H1 (cell line): ENCODE measurements around the gene WNT5A. TPM values are rescaled to one million over a fixed set of nuclear protein-coding genes. Genes with fewer than 3 reads are reported as not detected.

Source experiments
- BACH1 ChIP-seq: IDR thresholded peaks from 2 replicates; pipeline ENCODE4 v1.6.1; 2012; ENCODE audit warnings: low read length, improper control_type of control experiment
- CHD7 ChIP-seq: fragments of 300-600 bp; sonication (generic); IDR thresholded peaks from 2 replicates; pipeline ENCODE4 v1.7.1; 2012; ENCODE audit warnings: low read length, moderate library complexity, mild to moderate bottlenecking, inconsistent platforms; ENCODE audit not compliant: insufficient replicate concordance
- KDM5A ChIP-seq: fragments of 200-600 bp; IDR thresholded peaks from 2 replicates; pipeline ENCODE4 v1.7.1; 2012; ENCODE audit warnings: mild to moderate bottlenecking, low read length, inconsistent platforms, mixed read lengths
- POU5F1 ChIP-seq: IDR thresholded peaks from 2 replicates; pipeline ENCODE4 v1.6.1; 2011; ENCODE audit warnings: low read depth, mild to moderate bottlenecking, low read length, moderate library complexity
- RFX5 ChIP-seq: IDR thresholded peaks from 2 replicates; pipeline ENCODE4 v1.6.1; 2011; ENCODE audit warnings: low read depth, low read length, improper control_type of control experiment, borderline replicate concordance
- RXRA ChIP-seq: IDR thresholded peaks from 2 replicates; pipeline ENCODE4 v1.6.1; 2011; ENCODE audit warnings: low read depth, mild to moderate bottlenecking, low read length, moderate library complexity; ENCODE audit not compliant: insufficient read depth
- SP4 ChIP-seq: IDR thresholded peaks from 2 replicates; pipeline ENCODE4 v1.6.1; 2012; ENCODE audit warnings: low read length, inconsistent platforms
- TAF1 ChIP-seq: IDR thresholded peaks from 2 replicates; pipeline ENCODE4 v1.6.1; 2011; ENCODE audit warnings: mild to moderate bottlenecking, low read depth, low read length
- YY1 ChIP-seq: IDR thresholded peaks from 2 replicates; pipeline ENCODE4 v1.6.1; 2011; ENCODE audit warnings: low read depth, mild to moderate bottlenecking, low read length
- polyA plus RNA-seq, 7 experiments: library from polyadenylated mRNA; depleted of rRNA in 3 of 7; stranded (reverse) in 5 of 7; unstranded in 2 of 7; fragments of >200 nt in 5 of 7; fragments of 200-250 nt in 2 of 7; gene quantifications; 1 replicate in 5 of 7; 2 replicates in 1 of 7; 4 replicates in 1 of 7; pipeline versions ENCODE4 v1.2.1 to v1.2.3, GENCODE V29; 2011 to 2013; ENCODE audit warnings: missing spikeins in 2 of 7, mixed read lengths in 2 of 7
- total RNA-seq: library from RNA; stranded (reverse); fragmentation: NEBNext Ultra II Directional; extraction: Animal tissue kit (Norgen Biotek cat#: 25700); gene quantifications from 2 replicates; pipeline ENCODE4 v1.2.1, GENCODE V29; 2021
- TF ChIP-seq, protein P1 (sequence below): IDR thresholded peaks from 2 replicates; pipeline ENCODE4 v1.6.1; 2011; ENCODE audit warnings: low read length, improper control_type of control experiment

Gene WNT5A
- total and polyA plus RNA-seq, 2 of the 8 experiments (the other 6 are each of a cell fraction or from before 2014, with no cell fraction given): 3.9 to 5.6 TPM

- TF ChIP-seq CHD7 (no peak), POU5F1 (no peak), KDM5A (no peak), RXRA (no peak), TAF1 (no peak), BACH1 (no peak), YY1 (no peak), RFX5 (no peak), SP4 (no peak)
- TF ChIP-seq, protein P1, sequence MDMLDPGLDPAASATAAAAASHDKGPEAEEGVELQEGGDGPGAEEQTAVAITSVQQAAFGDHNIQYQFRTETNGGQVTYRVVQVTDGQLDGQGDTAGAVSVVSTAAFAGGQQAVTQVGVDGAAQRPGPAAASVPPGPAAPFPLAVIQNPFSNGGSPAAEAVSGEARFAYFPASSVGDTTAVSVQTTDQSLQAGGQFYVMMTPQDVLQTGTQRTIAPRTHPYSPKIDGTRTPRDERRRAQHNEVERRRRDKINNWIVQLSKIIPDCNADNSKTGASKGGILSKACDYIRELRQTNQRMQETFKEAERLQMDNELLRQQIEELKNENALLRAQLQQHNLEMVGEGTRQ: no peak
Measured at GRCh38 chr3:55534876-55535275, 47.8 kb upstream of the WNT5A start (continued).
